LHCN-M2 (cell line): ENCODE measurements around the gene TGFB2. TPM values are rescaled to one million over a fixed set of nuclear protein-coding genes. Genes with fewer than 3 reads are reported as not detected.

ENCODE experiments used
- DNase-seq: peaks from one replicate; pipeline ENCODE4 v3.0.0-alpha.2; 2012; ENCODE audit warnings: low read depth
- total RNA-seq: library from RNA; depleted of rRNA; stranded (reverse); fragments of >200 nt; gene quantifications from 2 replicates; pipeline ENCODE4 v1.2.3, GENCODE V29; 2014

Gene TGFB2
- total RNA-seq, 1 experiment from 2014 or later, result 7.7 TPM

DNA sequence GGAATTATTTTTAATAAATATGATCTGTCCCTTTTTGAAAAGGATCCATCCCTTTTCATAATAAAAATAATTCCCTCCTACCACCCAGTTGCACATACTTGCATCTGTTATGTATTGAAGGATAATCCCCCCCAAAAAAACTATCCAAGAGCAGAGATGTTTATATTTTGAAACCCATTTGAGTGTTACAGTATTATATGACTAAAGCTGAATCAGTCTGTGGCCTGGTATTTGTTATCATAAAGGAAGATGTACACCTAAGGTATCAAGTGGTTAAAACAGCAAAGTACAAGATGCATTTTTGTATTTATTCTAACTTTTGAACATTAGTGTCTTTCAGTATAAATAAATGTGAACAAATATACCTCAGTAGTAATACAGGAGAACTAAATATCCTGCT is 12.7 kb upstream of the TGFB2 start:
- DNase-seq, result peak; percentile 30

DNA sequence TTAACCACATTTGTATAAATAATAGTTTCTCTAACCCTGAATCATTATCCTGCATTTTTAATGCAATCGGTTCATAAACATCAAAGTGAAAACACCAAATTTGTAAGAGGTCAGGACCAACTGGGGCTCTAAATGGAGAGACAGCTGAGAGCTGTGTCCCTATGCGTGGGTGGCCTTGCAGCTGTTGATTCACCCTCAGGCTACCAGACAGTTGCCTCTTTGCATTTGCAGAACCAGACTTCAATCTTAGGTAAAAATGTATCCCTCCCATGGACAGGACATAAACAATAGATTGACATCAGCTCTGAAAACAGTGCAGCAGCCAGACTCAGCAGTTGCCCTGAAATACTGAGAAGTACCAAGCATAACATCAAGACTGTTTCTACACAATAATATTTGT is 8.8 kb upstream of the TGFB2 start:
- DNase-seq, result peak; percentile 81

DNA sequence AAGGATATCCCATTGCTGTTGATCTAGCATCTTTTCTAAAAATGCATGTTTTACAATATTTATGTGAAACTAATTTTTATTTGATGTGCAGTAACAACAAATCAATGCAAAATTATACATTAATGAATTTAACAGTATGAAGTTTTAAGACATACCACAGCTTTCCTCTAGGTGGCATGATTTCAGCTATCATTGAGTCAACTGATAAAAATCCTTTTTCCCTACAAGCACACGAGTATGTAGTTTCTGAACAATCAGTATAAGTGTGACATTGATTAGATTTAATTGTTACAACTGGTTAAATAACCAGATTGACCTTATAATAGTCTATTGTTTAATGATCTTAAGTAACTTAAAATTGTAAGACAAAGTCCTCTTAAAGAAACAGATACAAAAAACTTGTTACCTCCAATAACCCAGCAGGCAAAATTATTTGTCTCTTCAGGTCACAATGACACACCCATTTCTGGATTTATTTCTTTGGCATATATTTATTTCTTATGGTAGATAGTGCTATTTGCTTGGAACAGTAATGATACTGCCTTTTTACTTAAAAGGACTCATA is 5.8 kb upstream of the TGFB2 start:
- peak; percentile 44 for DNase-seq

DNA sequence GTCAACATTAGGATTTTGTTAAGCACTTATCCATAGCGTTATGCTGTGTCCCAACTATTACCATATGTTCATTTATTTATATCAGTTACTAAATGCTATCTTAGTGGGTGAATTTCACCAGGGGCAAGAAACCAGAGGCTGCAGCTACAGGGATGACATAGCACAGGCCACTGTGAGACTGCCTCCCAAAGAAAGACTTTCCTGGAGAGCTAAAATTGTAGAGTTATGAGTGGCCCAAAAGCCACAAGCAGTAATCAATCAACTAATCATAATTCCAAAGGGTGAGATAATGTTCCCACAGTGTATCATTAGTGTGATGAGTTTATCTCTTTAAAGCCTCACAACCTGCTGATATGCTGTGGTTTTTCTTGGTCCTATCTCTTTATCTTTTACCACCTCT is 3.8 kb upstream of the TGFB2 start:
- no peak for DNase-seq

DNA sequence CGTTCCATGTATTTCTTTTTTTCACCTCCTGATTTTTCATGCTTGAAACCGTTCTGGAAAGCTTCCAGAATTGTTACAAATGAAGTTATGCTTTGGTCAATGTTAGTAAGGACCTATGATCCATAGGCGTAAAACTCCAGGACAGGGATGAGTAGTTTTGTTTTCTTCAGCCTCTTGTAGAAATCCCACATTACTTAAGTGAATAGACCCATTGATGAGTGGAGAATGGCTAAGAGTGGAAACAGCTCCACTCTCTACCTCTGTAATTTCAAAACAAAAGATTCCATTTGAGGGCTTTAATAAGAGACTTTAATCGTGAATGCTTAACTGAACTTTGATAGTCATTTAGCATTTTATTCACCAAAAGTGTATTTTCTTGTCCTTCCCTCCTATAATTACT is 3.0 kb upstream of the TGFB2 start:
- DNase-seq, result no peak

DNA sequence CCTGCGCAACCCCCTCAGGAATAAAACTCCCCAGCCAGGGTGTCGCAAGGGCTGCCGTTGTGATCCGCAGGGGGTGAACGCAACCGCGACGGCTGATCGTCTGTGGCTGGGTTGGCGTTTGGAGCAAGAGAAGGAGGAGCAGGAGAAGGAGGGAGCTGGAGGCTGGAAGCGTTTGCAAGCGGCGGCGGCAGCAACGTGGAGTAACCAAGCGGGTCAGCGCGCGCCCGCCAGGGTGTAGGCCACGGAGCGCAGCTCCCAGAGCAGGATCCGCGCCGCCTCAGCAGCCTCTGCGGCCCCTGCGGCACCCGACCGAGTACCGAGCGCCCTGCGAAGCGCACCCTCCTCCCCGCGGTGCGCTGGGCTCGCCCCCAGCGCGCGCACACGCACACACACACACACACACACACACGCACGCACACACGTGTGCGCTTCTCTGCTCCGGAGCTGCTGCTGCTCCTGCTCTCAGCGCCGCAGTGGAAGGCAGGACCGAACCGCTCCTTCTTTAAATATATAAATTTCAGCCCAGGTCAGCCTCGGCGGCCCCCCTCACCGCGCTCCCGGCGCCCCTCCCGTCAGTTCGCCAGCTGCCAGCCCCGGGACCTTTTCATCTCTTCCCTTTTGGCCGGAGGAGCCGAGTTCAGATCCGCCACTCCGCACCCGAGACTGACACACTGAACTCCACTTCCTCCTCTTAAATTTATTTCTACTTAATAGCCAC is 696 bp downstream of the TGFB2 start:
- DNase-seq, result peak; percentile 70

DNA sequence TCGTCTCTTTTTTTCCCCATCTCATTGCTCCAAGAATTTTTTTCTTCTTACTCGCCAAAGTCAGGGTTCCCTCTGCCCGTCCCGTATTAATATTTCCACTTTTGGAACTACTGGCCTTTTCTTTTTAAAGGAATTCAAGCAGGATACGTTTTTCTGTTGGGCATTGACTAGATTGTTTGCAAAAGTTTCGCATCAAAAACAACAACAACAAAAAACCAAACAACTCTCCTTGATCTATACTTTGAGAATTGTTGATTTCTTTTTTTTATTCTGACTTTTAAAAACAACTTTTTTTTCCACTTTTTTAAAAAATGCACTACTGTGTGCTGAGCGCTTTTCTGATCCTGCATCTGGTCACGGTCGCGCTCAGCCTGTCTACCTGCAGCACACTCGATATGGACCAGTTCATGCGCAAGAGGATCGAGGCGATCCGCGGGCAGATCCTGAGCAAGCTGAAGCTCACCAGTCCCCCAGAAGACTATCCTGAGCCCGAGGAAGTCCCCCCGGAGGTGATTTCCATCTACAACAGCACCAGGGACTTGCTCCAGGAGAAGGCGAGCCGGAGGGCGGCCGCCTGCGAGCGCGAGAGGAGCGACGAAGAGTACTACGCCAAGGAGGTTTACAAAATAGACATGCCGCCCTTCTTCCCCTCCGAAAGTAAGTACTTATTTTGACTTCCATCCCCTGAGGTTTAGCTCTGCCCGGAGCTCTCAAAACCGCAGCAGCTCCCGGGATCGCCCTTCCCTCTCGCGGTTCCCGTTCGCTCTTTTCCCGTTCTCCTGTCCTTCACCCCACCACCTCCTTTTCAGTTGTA is 1.5 kb downstream of the TGFB2 start:
- DNase-seq, result peak; percentile 42

DNA sequence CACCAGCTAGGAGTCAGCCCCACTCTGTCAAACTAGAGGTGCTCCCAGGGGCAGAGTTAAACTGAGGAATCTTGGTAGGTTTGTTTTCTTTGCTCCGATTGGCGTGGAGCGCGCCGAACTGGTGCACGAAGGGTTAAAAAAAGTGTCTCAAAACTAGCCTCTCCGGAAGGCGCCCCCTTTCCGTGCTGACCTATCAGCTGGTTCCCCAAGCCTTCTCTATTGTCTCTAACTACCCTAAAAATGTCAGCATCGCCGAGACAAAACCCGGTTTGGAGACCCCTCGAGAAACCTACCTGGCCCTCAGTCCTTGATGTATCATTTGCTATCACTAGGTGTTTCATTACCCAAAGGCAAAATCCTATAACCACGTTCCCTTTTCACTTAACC is 2.2 kb downstream of the TGFB2 start:
- peak; percentile 63 for DNase-seq

DNA sequence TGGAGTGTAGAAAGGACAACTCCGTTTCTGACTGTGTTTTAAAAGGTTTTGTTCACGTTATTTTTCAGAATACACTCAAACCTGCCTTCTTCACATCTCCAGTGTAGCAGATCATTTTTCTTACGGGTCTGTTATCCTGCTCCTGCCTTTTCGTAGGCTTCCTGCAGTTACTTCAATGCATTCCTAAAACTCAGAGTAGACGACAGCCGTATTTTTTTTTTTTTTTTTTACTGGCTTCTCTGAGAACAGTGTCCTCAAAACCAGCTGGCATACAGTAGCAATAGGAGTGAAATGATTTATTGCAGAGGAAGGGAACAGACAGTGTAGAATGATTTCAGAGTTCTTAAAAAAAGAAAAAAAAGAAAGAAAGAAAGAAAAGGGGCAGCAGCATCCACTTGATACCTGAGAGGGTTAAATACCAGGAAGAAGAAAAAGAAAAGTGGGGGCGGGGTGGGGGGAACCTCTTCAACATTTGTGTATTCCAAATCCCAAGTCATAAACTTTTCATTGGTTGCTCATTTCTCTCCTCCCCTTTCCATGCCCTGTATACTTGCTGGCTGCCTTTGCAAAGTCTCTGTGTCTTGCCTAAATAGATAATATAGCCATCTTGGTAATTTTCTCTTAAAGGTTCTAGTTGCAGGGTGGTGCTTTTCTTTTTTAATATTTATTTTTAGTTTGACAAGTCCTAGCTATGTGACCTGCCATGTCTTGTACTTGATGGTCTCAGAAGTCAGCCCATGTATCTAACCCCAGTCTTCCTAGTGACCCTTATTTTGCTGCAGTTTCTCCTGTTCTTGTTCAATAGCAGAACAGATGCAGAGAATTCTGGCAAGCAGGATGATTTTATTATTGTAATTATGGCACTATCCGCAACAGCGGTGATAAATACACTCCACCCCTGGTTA is 2.8 kb downstream of the TGFB2 start:
- DNase-seq, result peak; percentile 75

DNA sequence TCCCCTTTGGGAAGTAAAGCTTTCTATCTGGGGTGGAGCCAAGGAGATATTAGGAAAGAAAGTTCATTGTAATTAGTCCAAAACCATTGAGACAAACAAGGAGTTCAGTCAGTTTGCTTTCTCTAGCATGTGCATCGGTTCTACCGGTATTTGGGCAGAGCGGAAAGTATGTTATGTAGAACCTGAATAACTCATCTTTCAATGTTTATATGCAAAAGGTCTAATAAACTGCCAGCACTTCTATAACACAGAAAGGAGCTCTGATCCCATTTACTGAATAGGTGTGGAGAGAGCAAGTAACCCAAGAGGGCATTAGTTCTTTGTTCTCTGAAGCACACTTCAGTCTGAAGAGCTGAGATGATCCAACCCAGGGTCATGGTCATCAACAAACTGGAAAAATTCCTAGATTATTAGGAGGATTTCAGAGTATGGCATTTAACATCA is 3.5 kb downstream of the TGFB2 start:
- peak; percentile 19 for DNase-seq

DNA sequence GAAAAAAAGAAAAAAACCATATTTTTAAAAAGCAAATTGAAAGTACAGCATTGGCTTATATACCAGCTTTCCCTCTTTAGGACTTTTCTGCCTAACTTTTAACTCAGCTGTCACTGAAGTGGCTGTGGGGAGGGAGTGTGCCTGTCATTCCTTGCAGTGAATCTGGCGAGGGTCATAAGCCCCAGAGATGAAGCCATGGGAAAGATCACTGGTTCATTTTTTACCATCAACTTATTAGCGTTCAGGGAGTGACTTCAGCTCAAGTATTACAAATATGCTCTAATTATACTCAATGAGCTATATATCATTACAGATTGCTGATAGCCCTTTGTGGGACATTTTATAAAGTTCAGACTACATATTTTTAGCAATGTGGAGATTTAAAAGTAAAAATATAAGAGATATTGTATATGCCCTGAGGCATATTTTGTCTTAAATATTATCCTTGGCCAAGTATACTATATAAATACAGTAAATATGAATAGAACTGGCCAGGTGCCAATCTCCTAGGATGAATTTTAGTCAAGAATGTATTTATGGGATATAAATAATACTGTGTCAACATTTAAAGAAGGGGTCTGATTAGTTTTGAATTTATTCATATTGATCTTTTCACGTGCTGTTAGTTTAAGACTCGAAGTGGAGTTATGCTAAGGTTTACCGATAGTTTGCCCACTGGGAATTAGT is 4.4 kb downstream of the TGFB2 start:
- peak; percentile 29 for DNase-seq

DNA sequence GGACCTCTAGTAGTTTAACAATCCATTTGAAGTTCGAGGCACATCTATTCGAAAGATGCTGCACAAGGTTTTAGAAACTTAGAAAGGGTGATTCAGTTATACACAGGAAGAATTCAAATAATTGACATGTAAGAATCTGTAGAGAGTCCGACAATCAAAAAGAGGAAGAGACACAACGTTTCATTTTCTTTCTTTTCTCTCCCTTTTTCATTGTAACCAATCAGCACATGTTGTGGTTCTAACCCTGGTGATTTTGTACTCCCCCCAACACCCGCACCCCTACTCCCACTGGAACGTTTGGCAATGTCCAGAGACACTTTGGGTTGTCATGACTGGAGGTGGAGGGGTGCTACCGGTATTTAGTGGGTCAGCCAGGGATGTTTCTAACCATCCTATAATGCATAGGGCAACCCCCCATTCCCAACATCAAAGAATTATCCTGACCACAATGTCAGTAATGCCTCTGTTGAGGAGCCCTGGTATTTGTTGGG is 4.9 kb downstream of the TGFB2 start:
- DNase-seq, result peak; percentile 27

DNA sequence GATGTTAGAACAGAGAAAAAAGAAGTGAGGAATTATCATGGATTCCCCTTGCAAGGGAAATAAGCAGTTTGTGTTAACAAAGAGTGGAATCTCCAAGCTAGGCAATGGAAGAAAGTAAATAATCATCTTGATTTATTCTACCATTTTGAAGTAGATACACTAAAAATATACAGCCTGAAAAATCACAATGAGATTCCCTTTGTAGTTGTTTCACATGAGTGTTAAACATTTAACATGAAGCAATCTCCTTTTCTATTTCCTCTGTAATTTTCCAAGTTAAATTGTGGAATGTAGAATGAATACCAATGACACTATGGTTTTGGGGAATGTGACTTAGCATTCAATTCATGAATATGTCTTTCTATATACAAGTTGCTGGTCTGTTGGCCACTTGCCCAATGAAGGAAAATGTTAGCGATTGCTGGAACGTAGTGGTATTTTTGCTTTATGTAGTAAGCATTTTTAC is 5.7 kb downstream of the TGFB2 start:
- peak; percentile 34 for DNase-seq

DNA sequence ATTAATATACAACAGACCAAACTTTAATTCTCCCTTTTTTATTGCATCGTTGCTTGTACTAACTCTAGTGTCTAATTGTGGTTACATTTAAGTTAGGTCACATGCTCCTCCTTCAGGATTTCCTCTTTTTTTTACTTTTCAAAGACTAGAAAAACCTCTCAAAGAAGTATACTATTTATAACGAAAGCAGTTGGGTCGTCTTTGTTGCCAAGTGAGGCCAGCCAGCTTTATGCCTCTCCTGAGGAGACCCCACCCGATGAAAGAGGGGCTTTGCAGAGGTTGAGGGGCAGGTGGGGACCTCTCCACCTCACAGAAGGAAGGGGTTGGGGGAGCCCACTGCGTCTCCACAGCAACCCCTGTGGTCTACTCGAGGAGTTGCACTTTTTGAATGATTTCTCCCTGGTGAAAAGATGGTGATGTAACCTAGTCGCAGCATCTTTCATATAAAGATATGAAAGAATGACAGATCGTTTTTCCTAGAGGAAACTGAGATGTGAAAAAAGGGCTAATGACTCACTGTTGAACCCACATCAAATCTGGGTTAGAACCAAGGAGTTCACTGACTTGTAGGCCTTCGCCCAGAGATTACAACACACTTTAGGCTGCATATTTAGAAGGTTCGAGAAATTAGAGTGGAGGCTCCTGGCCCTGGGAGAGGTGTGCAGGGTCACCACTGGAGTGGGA is 6.4 kb downstream of the TGFB2 start:
- DNase-seq, result peak; percentile 75

DNA sequence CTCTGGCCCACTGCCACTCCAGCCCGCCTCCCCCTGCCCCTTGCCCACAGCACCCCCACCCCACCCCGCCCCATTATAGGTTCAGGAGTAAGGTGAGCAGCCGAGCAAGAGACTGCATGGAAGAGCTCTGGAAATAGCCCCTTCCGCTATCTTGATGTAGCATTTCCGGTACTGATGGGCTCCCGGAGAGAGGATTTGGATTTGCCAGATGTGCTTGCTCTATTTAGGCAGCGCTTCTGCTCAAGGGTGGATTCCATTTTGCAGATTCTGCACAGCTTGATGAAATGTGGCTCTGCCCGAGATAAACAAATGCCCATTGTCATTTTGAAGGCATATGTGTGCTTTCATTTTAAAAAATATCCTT is 6.9 kb downstream of the TGFB2 start:
- DNase-seq, result no peak

DNA sequence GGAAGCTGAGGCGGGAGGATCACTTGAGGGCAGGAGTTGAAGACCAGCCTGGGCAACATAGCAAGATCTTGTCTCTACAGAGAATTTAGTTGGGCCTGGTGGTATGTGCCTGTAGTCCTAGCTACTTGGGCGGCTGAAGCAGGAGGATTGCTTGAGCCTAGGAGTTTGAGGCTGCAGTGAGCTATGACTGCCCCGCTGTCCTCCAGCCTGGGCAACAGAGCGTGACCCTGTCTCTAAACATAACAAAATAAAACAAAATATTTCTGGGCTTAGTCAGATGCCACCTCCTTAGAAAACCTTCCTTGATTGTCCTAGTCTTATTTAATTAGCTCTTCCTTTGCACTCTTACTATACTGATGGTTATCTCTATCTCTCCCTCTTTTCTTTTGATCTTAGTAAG is 8.5 kb downstream of the TGFB2 start:
- no peak for DNase-seq

DNA sequence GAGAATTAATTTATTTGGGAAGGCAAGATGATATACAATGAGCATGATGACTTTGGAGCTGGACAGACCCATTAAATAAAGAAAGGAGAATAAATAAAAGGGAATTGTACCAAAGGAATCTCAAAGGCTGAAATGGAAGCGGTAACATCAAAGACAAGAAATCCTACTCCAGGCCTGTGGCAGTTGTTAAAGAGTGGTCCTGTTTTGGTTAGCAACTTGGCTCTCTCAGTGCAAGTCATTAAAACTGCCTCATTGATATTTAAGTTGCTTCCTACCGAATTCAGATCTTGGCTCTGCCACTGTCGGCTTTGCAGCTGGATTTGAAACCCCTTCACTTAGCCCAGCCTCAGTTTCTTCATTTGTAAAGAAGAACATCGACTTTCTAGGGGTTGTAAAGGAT is 10.1 kb downstream of the TGFB2 start:
- no peak for DNase-seq

DNA sequence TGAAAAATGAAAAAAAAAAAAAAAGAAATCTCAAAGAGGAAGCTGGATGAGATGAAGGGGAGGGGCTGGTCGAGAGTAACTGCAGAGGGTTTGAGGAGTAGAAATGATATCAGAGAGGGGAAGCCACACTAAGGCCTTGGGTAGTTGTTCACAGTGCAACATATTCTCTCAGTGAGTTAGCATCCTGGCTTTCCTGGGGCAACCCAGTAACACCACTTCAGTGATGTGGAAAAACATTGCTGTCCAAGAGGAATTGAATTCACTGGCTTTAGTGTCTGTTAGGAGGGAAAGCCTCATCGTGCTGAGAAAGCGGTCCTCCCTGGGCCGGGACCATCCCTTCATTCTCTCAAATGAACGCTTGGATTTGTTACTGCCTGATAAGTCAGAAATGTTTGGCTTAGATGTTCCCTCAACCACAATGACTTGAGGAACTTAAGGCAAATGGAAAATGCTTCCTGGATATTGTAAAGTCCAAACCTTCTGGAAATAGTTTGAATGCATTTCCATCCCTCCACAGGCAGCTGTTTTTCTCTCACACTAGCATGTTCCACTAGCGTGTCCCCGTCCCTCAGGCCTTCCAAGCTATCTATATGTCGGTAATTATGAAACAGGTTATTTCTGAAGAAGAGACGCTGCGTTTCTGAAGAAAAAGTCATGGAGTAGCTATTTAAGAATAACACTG is 12.2 kb downstream of the TGFB2 start:
- DNase-seq, result no peak

DNA sequence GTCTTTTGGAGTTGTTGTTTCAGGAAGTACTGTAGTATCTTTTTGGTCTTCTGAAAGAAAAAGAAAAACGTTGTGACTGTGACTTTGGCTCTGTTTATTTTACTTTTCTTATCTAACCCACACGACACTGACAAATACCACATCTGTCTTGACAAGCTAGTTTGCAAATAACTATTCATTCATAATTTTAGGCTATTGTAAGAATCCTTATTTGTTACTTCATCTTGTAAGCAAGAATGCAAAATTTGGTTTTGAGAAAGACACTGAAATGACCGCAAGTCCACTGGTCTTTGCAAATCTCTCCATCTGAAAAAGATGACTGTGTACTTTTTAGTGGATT is 12.7 kb downstream of the TGFB2 start:
- no peak for DNase-seq
